Gastroesophageal sphincter (tissue), 4 donors: ENCODE results near the gene ARID3B. TPM values are rescaled to one million over a fixed set of nuclear protein-coding genes. Genes with fewer than 3 reads are reported as not detected.

ENCODE experiments used
- ATAC-seq: fragments of 150-250 bp; one replicate; pipeline ENCODE4 v1.9.1; 2016; ENCODE audit warnings: mild to moderate bottlenecking, moderate library complexity
- H3K27ac ChIP-seq, 4 donors: fragments of 200-600 bp; sonication (generic) in 3 of 4; 1 replicate in 3 of 4; 2 replicates in 1 of 4; pipeline ENCODE4 v1.5.1; 2016 to 2019
- H3K27me3 ChIP-seq: fragments of 200-600 bp; sonication (generic); one replicate; pipeline ENCODE4 v1.5.1; 2019
- H3K36me3 ChIP-seq, 2 donors: fragments of 200-600 bp; sonication (generic); one replicate each; pipeline ENCODE4 v1.5.1; 2019; ENCODE audit warnings: control low read depth in 1 of 2
- H3K4me1 ChIP-seq, 3 donors: fragments of 200-600 bp; sonication (generic); 1 replicate in 2 of 3; 2 replicates in 1 of 3; pipeline ENCODE4 v1.5.1; 2016 to 2019; ENCODE audit warnings: control low read depth in 2 of 3
- H3K4me3 ChIP-seq, 2 donors: fragments of 200-600 bp; sonication (generic); one replicate each; pipeline ENCODE4 v1.5.1; 2019; ENCODE audit warnings: mild to moderate bottlenecking in 1 of 2, moderate library complexity in 1 of 2
- H3K9me3 ChIP-seq, 3 donors: fragments of 200-600 bp; sonication (generic); one replicate each; pipeline ENCODE4 v1.5.1; 2017 to 2019; ENCODE audit warnings: control low read depth in 2 of 3
- CTCF ChIP-seq, 4 experiments: fragments of 200-600 bp in 2 of 4; fragments of 450-650 bp in 2 of 4; sonication (generic) in 1 of 4; IDR thresholded peaks; one replicate each; pipeline ENCODE4 v1.5.1; 2017 to 2019; ENCODE audit warnings: antibody characterized with exemption in 4 of 4, mild to moderate bottlenecking in 2 of 4, moderate library complexity in 2 of 4
- EP300 ChIP-seq: sonication (generic); formaldehyde crosslinking; IDR thresholded peaks from one replicate; pipeline ENCODE4 v1.6.1; 2017; ENCODE audit warnings: antibody characterized with exemption, mild to moderate bottlenecking
- POLR2A ChIP-seq, 2 donors: fragments of 450-650 bp; IDR thresholded peaks; one replicate each; pipeline ENCODE4 v1.6.1; 2017; ENCODE audit warnings: antibody characterized with exemption in 2 of 2, mild to moderate bottlenecking in 2 of 2, moderate library complexity in 1 of 2
- POLR2AphosphoS5 ChIP-seq: sonication (generic); formaldehyde crosslinking; IDR thresholded peaks from one replicate; pipeline ENCODE4 v1.6.1; 2017; ENCODE audit warnings: antibody characterized with exemption
- WGBS, 2 donors: methylation state at CpG; one replicate each; pipeline ENCODE4 v1.1.5; 2018; ENCODE audit warnings: low coverage in 1 of 2; 5-methylcytosine and 5-hydroxymethylcytosine counted together
- total RNA-seq, 4 donors: library from RNA; depleted of rRNA; stranded (reverse); fragments of >200 nt; gene quantifications; one replicate each; pipeline ENCODE4 v1.1.0, GENCODE V29; 2016

The ARID3B gene
- total RNA-seq, 4 donors from 2014 or later = 2.9 to 8.4 (median 6.9) TPM

GRCh38 chr15:74608786-74609185, 67.8 kb downstream of the ARID3B start:
- Histone ChIP-seq H3K27ac (no peak overlapping the region), H3K4me3 (no peak overlapping the region), H3K27me3 (no peaks in the 10 kb centered on the region), H3K36me3 (no peaks in the 10 kb centered on the region), H3K4me1 (peaks cover 0 to 3% (median 0%) of the 10 kb centered on the region in 3 donors), H3K9me3 (no peaks in the 10 kb centered on the region)
- 83% methylated on average over 1 of the region's 3 CpGs; no CpG with 5 or more reads in 1 of the 2 donors for WGBS, 2 donors
- no peak for TF ChIP-seq CTCF (IDR thresholded peaks at IDR 0.05)
- ATAC-seq = no peak

GRCh38 chr15:74609938-74610301, 68.9 kb downstream of the ARID3B start:
- H3K36me3 ChIP-seq = no peaks in the 10 kb centered on the region
- no peak for ATAC-seq
- peaks cover 0 to 14% (median 0%) of the 10 kb centered on the region in 3 donors for H3K4me1 ChIP-seq
- no peak overlapping the region for H3K27ac ChIP-seq
- H3K9me3 ChIP-seq = no peaks in the 10 kb centered on the region
- 100% methylated on average over 1 of the region's 3 CpGs; no CpG with 5 or more reads in 1 of the 2 donors for WGBS, 2 donors
- TF ChIP-seq EP300 = no peak
- TF ChIP-seq POLR2A (IDR thresholded peaks at IDR 0.05) = no peak
- no peak for TF ChIP-seq CTCF (IDR thresholded peaks at IDR 0.05)
- TF ChIP-seq POLR2AphosphoS5 = no peak
- H3K4me3 ChIP-seq = no peak overlapping the region
- H3K27me3 ChIP-seq = no peaks in the 10 kb centered on the region

GRCh38 chr15:74610302-74610951, 69.4 kb downstream of the ARID3B start:
- Histone ChIP-seq H3K27ac (no peak overlapping the region), H3K4me3 (no peak overlapping the region), H3K9me3 (no peaks in the 10 kb centered on the region), H3K4me1 (peaks cover 0 to 18% (median 0%) of the 10 kb centered on the region in 3 donors), H3K27me3 (no peaks in the 10 kb centered on the region), H3K36me3 (no peaks in the 10 kb centered on the region)
- TF ChIP-seq CTCF (IDR thresholded peaks at IDR 0.05) (no peak), EP300 (no peak), POLR2AphosphoS5 (no peak), POLR2A (IDR thresholded peaks at IDR 0.05) (no peak)
- no peak for ATAC-seq
- WGBS, 2 donors = no CpG with 5 or more reads among the region's 7 CpGs

GRCh38 chr15:74611341-74611740, 70.3 kb downstream of the ARID3B start:
- Histone ChIP-seq H3K27ac (no peak overlapping the region), H3K4me1 (peaks cover 0 to 20% (median 0%) of the 10 kb centered on the region in 3 donors), H3K27me3 (no peaks in the 10 kb centered on the region), H3K4me3 (no peak overlapping the region), H3K9me3 (no peaks in the 10 kb centered on the region), H3K36me3 (no peaks in the 10 kb centered on the region)
- no CpG with 5 or more reads among the region's 11 CpGs for WGBS, 2 donors
- TF ChIP-seq POLR2A (IDR thresholded peaks at IDR 0.05) (no peak), POLR2AphosphoS5 (no peak), EP300 (no peak), CTCF (IDR thresholded peaks at IDR 0.05) (no peak)
- ATAC-seq = no peak

- no peak for TF ChIP-seq CTCF (IDR thresholded peaks at IDR 0.05)
- Histone ChIP-seq H3K4me1 (peaks cover 0 to 25% (median 4%) of the 10 kb centered on the region in 3 donors), H3K4me3 (no peak overlapping the region), H3K27me3 (no peaks in the 10 kb centered on the region), H3K9me3 (no peaks in the 10 kb centered on the region), H3K36me3 (no peaks in the 10 kb centered on the region), H3K27ac (no peak overlapping the region)
- 87% methylated on average over 3 of the region's 6 CpGs; no CpG with 5 or more reads in 1 of the 2 donors for WGBS, 2 donors
- no peak for ATAC-seq
Measured at GRCh38 chr15:74611834-74612233, 70.8 kb downstream of the ARID3B start.
